ENCODE data around the gene CRAT.

CRAT gene

DNA sequence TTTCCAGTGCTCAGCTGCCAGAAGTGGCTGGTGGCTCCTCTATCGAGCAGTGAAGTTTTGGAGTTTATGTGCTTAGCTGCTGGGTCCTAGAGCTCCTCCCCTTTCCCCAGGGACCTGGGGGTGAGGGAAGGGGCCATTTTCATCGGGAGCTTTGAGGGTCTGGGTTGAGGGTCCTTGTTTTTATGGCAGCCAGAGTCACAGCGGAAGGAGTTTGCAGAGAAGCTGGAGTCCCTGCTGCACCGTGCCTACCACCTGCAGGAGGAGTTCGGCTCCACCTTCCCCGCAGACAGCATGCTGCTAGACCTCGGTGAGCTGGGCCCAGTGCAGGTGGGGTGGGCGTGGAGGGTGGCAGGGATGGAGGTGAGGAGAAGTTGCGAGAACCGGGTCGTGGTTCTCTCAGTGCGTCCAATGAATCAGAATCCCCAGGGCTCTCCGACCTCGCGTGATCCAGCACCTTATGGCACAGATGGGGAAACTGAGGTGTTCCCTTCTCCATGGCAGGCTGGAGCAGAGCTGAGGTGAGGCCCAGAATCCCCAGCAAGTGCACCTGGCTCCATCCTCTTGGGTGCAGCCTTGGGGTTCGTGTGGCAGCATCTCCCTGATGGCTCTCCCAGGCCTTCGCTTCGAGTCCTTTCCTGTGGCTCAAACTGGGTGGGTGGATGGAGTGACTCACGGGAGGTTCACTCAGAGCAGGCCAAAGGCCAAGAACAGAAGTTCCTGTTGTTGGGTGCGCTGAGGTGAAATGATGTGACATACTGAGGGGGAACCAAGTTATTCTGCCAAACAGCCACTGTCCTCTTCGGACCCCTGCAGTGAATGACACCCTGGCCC is 51.4 kb downstream of the CRAT start:
- no peak for DNase-seq

DNA sequence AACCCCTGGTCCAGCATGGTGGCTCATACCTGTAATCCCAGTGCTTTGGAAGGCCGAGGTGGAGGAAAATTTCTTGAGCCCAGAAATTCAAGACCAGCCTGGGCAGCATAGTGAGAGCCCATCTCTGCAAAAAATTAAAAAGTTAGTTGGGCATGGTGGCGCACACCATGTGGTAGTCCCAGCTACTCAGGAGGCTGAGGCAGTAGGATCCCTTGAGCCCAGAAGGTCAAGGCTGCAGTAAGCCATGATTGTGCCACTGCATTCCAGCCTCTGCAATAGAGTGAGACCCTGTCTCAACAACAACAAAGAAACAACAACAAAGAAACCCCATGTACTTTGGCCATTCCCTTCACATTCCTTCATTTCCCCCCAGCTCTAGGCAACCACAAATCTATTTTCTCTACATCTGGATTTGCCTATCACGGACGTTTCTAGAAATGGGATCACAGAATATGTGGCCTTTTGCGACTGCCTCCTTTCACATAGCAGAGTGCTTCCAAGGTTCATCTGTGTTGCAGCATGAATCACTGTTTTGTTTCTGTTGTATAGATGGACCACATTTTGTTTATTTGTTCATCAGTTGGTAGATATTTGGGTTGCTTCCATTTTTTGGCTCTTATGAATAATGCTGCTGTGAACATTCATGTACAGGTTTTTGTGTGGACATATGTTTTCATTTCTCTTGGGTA is 56.3 kb downstream of the CRAT start:
- DNase-seq = no peak

- no peak for DNase-seq
Observed at GRCh38 chr9:129053020-129053419, 57.6 kb downstream of the CRAT start.

DNA sequence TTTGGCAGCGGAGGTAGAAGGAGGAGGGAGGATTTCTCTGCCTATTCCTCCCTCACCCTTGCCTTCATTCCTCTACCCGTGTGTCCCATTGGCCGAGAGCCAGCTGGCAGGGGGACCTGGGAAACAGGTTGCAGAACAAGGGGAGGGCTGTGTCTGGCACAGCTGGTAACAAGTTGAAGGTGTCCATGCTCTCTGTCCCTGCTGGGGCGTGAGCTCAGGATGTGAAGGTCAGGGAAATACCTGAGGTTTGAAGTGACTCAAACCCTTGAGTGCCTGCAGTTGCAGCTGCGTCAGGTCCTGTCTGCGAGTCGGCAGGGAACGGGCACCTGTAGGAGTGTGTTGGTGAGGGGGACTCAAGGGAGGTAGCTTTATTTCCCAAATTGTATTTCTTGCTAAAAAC is 58.0 kb downstream of the CRAT start:
- no peak for DNase-seq
